DMS153 treated with DMSO at 0.1 percent for 48 hours (cell line): Measurements from ENCODE around the gene REXO1.

Experiments
- DNase-seq: peaks from one replicate; lab custom pipeline; 2025; ENCODE audit not compliant: unreplicated experiment; lab: John Stamatoyannopoulos, UW

REXO1 gene

GRCh38 chr19:1768918-1769644 lies 79.2 kb downstream of the REXO1 start:
- DNase-seq = no peak

DNA sequence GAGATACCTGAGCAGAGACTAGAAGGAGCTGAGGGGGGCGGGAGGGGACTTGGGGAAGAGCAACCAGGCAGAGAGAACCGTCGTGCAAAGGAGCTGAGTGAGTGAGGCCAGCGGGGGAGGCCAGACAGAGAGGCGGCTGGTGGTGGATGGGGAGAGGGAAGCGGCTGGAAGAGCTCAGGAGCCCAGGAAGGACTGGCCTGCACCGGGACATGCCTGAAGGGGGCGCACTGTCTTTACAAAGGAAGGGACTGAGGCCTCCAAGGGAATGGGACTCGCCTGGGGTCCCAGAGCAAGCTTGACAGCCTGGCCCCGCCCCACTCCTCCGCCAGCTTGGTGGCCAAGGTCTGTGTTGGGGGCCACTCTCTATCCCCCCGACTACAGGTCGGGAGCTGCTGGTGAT lies 80.0 kb downstream of the REXO1 start:
- no peak for DNase-seq

DNA sequence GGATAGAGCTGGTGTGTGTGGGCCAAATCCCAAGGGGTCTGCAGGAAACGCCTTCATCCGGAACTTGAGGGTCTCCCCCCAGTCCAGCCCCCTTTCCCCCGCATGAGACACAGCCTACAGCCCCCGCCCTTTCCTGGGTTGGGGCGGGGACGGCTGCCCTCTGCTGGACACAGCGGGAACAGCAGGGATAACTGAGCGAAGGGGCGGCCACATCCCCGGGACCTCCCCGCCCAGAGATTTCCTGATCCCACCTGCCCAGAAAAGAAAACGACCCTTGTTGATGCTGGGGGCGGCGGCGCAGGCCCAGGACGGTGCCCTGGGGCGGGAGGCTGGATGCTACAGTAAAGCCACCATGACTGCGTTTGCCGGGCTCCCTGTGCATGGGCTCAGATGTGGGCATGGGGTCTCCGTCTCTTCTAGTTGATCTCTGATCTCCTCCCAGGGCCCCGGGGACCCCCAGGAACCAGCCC lies 80.8 kb downstream of the REXO1 start:
- DNase-seq = no peak

- no peak for DNase-seq
Measured at GRCh38 chr19:1766800-1767352, 81.4 kb downstream of the REXO1 start.

DNA sequence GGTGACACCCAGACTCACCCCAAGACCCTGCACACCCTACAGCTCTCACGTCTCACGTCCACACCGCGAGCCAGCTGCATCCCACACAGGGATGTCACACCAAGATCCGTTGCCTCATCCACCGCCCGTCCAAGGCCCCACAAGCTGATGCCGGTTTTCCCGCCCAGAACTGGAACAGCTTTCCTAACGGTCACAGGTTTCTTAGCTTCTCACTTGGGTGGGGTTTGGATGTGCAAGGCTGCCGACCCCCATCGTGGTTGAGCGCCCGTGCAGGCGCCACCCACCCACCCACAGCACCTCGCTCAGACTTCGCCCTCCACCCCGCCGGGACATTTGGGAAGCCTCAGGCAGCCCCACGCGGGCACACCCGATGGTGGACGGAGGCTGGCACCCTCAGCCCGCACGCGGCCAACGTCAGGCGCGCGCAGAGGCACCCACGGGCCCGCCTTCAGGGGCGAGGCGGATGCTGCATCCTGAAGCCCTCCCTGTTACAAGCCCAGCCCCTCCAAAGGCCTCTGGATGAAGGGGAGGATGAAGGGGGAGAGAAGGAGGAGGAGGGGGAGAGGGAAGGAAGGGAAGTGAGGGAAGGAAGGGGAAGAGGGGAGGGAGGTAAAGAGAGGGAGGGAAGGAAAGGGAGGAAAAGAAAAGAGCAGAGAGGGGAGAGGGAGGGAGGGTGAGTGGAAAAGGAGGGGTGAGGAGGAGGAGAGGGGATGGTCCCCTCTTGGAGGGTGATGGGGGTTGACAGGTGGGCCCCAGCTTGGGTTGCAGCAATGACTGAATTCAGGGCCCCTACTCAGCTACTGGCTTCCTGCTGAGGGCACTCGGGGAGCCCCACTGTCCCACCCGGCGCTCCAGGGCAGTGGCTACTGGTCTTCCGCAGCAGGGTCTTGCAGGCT lies 82.1 kb downstream of the REXO1 start:
- DNase-seq = no peak
